Fibroblast of skin of abdomen (primary cell): ENCODE data around the gene CLMP. TPM values are rescaled to one million over a fixed set of nuclear protein-coding genes. Genes with fewer than 3 reads are reported as not detected.

ENCODE experiments used
- DNase-seq: peaks from one replicate; pipeline ENCODE4 v3.0.0-alpha.2; 2013
- polyA plus RNA-seq, 2 experiments: library from polyadenylated mRNA; unstranded; fragments of 120-200 nt; gene quantifications; one replicate each; pipeline ENCODE4 v1.2.1, GENCODE V29; 2013; ENCODE audit not compliant: insufficient read length in 2 of 2

The CLMP gene
- 106 TPM for polyA plus RNA-seq (2013, experiment 1 of 2; ENCODE audit: insufficient read length)
- 105 TPM for polyA plus RNA-seq (2013, experiment 2 of 2; ENCODE audit: insufficient read length)

DNA sequence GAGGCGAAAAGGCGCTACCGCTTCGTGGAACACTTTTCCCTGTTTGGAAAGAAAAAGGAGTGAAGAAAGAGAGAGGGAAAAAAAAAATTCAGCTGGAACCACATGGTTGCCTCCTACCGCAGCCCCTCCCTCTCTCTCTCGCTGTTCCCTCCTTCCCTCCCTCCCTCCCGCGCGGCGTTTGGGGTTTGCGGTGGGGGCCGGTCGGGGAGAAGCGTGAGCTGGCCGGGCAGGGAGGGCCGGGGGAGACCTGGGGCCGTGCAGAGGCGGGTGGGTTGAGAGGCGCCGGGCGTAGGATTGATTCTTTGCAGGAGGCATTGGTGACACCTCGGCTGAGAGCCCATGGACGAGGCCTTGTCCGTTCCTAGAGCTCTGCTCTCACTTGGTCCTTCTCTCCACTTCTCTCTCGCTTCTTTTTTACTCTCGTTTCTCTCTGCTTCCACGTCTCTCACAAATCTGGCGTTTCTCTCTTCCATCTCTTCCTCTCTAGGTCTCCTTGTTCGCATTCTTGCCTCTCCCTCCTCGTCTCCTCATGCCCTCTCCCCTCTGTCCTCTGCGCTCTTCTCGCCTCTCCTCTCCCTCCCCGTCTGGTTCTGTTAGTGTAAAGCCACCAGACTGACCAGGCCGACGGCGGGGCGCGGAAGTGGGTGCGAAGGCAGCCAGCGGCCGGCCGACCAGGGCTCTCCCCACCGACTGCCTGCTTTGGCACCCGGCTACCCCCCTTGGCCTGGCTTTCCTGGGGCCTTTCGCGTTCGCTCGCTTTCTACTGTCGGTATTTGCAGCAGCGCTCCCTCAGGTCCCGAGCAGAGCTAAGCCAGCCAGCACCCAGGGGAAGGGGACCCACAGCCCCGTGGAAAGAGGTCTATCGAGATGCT is at the start of gene CLMP:
CLMP (minus strand) TSS at position 61 of the 872 bp plus-strand sequence. CDS start 308 bp downstream, outside the sequence.
- peak; percentile 80 for DNase-seq

- no peak for DNase-seq
These were observed 47.0 kb upstream of the CLMP start for GRCh38 chr11:123241874-123242543.

DNA sequence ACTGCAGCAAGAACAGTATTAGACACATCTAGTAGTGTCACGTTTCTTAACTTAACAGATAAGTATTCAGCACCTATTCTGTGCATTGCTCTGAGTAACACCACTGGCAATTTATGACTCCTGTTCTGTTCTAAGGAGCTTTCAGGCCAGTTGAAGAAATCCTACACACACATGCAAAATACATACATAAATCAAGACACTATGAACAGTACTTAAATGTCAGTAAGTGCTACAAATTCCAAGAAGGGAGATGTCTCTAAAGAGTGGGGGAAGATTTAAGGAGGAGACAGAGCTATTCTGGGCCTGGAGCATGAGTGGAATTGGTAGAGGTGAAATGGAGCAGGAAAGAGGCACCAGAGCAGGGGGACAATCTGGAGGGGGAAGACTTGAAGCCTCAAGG is 46.2 kb upstream of the CLMP start:
- peak; percentile 64 for DNase-seq

DNA sequence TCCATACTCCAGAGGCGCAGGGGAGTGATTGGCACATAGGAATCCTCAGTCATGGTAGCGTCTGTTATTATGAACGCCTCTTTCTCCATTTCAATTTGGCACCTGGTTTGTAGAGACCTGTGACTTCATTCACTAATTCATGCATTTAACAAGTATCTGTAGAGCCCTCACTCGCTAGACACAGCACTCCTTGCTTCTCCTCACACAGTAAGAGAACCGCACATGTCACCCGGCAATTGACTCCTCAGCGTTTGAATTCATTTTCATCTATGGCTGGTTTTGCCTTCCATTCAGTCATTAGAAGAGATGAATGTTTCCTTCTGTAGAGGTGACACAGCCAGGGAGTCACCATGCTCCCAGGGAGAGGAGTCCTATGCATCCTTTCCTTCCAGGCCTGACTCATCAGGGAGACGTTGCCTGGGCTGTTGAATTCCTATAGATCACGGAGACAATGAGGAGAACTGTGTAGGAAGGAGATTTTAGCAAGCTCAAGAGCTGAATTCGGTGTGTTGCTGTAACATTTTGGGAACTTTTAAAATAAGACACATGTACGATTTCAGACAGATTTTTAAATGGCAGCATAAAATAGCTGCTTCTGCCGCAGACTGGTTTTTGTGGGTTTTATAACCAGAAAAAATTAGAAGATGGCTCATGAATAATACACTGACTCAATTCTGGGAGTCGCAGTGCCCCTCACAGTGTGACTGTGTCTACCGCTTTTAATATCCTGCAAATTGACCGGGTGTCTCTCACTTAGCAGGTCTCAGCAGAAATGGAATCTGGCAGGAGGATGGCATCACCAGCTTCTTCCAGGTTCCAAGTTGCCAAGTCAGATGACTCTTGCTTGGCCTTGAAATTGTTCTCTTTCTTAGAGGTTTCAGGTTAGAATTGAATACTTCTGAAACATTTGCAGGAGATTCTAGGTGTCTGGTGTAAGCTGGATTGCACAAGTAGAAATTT is 44.4 kb upstream of the CLMP start:
- peak; percentile 75 for DNase-seq

GRCh38 chr11:123238297-123238696 is 43.2 kb upstream of the CLMP start:
- DNase-seq: no peak

DNA sequence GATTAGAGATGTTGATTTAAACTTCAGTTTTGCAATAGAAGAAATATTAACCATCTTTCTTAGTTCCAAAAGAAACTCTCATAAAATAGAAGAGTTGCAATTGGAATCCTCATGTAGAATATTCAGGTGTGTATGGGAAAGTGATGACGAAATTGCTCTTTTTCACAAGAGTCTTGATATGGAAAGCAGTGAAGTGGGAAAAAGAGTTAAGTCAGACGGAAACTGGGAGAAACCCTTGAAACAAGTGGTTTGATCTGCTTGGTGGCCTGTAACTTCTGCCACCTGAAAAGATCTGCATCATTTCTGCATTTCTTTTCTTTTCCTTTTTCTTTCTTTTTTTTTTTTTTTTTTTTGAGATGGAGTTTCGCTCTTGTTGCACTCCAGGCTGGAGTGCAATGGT is 41.8 kb upstream of the CLMP start:
- DNase-seq: no peak

- peak; percentile 69 for DNase-seq
These were observed 40.7 kb upstream of the CLMP start for GRCh38 chr11:123235656-123236261.

DNA sequence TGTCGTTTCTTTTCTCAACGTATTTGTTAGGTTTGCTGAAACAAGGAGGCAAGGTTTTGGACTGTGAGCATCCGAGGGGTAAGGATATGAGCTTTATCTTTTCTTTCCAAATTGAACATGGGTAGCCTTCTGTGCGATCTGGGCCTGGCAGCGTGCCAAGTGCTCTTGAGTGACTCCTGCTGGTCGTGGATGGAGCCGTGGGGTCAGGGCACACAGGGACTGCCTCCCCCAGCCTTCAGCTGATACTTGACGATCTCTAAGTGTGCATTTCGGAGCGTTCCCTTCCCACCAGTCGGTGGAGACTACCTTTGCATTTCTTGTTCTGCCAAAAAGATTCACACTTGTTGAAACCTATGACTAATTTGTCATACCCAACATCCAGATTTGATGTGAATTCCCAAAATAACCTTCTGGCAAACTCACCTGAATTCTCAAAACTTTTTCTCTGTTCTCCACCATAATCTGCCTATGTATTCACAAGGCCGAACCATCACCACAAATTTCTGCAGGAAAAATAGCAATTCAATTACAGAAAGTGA is 40.1 kb upstream of the CLMP start:
- DNase-seq: no peak

DNA sequence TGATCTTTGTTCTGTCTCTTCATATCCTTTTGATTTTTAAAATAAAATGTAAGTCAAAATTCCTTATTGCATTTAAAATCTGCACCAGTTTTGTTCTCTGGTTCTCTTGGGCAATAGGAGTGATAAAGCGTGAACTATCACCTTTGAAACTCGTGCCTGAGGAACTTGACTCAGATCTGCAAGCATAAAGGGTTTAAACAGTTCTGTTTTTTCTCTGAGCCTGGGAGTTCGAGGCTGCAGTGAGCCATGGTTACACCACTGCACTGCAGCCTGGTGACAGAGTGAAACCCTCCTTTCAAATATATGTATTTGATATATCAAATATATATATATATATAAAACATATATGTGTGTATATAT is 38.9 kb upstream of the CLMP start:
- no peak for DNase-seq

DNA sequence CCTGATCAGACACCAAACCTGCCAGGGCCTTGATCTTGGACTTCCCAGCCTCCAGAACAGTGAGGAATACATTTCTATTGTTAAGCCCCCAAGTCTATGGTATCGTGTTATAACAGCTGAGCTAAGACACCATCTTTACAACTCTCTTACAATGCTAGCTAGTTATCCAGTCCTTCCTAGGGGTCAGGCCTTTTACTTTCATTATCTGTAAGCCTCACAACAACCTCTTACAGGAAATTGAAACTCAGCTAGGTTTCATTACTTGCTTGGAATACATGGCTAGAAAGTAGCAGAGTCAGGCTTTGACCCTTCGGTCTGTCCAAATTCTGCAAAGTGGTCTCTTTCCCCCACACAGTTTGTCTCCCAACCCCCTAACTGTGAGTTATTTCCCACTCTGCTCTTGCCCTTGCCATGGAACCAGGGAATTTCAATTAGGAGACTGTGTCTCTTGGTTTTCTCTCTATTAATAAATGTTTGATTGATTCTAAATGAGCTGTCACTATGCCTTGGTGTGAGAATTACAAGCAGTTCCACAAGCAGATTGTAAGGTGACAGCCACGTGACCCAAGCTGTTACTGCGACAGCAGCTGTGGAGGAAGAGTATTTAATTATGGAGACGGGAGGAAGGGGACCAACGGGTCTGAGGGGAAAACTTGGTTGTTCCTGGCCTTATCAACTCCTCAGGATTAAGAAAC is 38.4 kb upstream of the CLMP start:
- no peak for DNase-seq

DNA sequence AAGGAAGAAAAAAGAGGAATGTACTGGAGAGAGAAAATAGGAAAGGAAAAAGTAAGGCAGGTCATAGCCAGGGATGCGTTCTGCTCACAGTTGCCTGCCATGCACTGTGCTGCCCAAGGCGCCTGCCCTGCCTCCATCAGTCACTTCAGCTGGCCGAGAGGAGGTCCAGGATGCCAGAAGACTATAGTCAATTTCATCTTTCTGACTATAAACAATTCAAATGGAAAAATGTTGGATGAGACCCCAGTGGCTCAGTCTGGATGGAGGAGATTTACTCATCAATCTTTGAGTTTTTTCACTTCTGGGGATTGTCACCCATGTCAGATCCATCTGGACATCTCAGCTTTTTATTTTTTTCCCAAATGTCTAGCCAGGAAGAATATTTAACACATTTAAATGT is 36.7 kb upstream of the CLMP start:
- DNase-seq: peak; percentile 75

- peak; percentile 90 for DNase-seq
These were observed 36.2 kb upstream of the CLMP start for GRCh38 chr11:123231256-123231655.

DNA sequence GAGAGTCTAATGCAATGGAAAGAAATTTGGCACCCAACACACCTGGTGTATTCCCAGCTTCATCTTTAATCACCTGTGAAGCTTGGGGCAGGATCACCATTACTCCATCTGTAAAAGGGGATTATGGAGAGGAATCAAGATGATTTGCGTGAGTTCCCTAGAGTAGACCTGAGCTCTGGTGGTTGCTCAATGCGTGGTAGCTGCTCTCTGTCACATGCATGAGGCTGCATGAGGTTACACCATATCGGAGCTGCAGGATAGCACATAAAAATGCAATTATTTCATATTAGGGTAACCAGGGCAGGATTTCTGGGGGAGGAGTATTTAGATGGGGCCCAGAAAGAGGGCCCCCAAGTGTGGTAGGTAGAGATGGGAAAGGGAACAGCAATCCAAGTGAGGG is 35.3 kb upstream of the CLMP start:
- DNase-seq: no peak

- no peak for DNase-seq
These were observed 33.6 kb upstream of the CLMP start for GRCh38 chr11:123228496-123229163.

- DNase-seq: no peak
These were observed 32.9 kb upstream of the CLMP start for GRCh38 chr11:123227763-123228495.

DNA sequence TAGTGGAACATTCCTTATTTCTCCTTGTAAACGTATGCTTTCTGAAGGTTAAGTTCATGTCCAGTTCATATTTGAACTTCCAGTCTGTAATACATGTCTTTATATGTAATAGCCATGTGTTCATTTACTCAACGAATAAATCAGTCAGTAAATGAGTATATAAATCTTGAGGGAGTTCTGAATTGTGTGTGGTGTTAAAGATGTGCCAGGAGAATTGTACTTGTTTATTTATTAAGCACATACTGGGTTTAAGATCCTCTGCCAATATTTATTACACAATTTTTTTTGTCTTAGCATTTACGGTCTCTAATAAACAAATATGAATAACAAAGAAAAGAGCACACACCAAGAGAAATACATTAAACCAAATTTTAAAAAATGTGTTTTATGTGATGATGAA is 26.5 kb upstream of the CLMP start:
- no peak for DNase-seq

GRCh38 chr11:123221096-123221561 is 26.1 kb upstream of the CLMP start:
- no peak for DNase-seq

- DNase-seq: no peak
These were observed 24.1 kb upstream of the CLMP start for GRCh38 chr11:123219066-123219690.

DNA sequence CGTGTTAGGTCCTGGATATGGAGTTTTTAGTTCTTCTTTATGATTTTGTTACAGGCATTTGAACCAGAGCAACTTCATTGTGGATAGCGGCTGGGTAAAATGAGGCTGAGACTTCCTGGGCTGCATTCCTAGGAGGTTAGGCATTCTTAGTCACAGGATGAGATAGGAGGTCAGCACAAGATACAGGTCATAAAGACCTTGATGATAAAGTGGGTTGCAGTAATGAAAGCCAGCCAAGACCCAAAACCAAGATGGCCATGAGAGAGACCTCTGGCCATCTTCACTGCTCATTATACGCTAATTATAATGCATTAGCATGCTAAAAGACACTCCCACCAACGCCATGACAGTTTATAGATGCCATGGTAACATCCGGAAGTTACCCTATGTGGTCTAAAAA is 23.4 kb upstream of the CLMP start:
- no peak for DNase-seq
